CD4-positive, alpha-beta T cell treated with Interleukin-4 for 4 hours (primary cell): Measurements from ENCODE around the gene SP6.
A peak's percentile ranks its signal among the peaks of the same experiment; 100 is the strongest.

Experiments used
- DNase-seq: peaks from one replicate; pipeline ENCODE4 v3.0.0-alpha.2; 2020

The SP6 gene

DNA sequence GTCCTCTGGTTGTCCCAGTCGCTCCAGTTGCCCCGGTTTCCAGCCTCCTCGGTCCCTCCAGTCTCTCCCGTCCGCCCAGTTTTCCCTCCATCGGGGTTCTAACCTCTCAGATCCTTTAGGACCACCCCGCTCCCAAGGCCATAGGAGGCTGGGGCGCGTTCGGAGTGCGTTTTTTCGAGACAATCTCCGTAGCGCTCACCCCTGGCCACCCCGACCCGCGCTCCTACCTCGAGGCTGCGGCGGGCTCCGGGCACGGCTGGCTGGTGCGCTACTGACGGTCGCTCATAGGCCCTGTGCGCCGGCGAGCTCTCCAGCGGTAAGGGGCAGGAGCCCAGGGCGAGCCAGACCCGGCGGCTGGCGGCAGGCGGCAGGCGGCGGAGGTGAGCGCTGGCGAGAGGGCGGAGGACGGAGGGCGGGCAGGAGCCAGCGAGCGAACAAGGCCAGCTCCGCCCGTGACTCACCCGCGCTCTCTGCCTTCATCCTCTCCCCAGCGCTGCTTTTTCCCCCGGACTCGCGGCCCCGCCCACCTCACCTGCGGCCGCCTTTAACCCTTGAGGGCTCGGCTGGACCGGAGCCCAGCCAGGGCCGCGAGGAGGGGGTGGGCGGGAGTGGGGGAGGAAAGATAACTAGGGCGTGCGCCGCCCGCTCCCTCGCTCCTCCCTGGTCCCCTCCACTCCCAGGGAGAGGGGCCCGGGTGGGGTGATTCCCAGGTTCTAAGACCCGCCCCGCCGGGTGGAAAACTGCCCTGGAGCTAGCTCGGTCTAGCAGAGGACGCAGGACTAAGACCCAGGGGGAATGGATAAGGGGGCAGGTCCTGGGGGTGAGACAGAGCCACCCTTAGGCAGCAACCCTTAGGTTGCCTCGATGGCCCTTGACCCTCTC lies at the start of gene SP6:
TSS of gene SP6 (minus strand) at position 472 of the 882 bp plus-strand sequence. CDS start 2,734 bp downstream, outside the sequence.
- peak; percentile 63 for DNase-seq

DNA sequence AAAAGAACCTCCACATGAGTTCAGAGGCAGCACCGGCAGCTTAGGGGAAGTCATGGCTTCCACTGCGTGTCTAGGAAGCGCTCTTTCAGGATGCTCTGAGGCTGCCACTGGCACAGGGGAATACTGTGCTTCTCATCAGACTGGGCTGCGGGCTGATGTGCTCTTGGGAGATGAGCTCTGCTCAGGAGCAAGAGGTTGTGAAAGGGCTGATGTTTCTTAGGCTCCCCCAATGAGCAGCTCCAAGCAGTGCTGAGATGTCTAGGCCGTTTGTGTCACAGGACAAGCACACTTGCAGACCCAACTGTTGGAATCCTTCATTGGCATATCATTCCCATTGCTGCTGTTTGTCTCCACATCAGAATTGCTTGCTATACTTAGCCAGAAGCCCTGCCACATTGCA lies 48.7 kb upstream of the SP6 start:
- no peak for DNase-seq

DNA sequence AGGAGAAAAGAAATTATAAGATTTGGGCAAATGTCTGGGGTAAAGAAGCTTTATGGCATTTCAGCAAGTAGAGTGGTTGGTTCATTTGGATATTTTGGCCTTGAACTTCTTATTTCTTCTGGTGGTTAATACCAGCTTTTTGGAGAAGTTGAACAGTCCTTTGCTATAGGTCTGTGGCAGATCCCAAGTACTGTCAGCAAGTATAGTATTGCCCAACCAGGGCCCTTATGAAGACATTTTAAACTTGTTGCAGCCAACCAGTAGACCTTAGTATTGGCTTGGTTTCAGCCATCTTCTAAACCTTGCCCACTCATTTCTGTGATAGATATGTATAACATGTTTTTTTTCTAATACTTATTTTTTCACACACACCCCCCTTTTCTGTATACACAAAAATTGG lies 47.3 kb upstream of the SP6 start:
- DNase-seq: no peak

DNA sequence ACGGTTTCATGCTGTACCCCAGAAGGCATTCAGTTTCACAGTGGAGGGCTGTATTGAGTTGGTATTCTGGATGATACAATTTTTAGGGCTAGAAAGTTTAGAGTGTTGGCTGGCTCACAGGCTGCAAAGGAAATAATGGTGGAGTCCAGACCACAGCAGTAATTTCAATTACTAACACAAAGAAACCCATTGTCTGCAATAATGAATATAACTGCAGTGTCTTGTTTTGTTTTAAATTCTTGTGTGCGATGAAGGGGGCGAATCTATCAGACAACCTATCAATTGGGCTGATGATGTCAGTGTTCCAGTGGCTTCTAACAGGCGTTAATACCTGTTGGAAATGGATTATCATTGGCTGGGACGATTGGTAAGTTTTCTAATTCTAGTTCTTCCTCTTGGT lies 46.6 kb upstream of the SP6 start:
- DNase-seq: no peak

DNA sequence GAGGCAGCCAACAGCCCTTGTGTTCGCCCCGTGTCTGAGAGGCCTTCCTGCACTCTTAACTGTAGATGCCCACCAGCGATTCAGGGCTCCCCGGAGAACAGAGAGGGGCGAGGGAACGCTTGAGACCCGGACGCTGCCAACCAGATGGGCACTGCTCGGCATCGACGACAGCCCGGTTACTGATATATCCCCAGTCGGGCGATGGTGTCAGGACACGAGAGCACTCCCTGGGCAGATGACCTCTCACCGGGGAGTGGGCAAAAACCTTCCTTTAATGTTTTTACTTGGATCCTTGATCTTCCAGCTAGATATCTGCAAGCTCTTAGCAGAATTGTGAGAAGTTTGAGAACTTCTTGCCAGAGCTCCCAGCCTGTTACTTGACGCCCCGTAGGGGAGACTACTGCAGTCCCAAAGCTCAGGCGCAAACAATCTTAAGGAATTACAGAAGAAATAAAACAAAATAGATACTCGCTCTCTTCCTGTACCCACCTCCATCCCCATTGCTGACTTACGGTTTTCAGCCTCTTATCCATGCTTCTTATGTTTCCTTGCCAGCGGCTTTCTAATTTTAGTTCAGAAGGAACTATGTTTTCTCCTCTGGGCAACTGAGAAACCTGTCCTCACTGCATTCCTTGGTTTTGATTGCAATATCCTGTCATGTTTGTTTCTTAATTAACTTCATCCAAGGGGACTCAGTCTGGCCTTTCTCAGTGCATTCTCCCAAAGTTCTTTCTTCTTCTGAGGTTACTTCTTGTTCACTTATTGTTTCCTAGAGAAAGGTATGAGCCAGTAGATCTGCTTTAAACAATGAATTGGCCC lies 45.9 kb upstream of the SP6 start:
- DNase-seq: no peak

DNA sequence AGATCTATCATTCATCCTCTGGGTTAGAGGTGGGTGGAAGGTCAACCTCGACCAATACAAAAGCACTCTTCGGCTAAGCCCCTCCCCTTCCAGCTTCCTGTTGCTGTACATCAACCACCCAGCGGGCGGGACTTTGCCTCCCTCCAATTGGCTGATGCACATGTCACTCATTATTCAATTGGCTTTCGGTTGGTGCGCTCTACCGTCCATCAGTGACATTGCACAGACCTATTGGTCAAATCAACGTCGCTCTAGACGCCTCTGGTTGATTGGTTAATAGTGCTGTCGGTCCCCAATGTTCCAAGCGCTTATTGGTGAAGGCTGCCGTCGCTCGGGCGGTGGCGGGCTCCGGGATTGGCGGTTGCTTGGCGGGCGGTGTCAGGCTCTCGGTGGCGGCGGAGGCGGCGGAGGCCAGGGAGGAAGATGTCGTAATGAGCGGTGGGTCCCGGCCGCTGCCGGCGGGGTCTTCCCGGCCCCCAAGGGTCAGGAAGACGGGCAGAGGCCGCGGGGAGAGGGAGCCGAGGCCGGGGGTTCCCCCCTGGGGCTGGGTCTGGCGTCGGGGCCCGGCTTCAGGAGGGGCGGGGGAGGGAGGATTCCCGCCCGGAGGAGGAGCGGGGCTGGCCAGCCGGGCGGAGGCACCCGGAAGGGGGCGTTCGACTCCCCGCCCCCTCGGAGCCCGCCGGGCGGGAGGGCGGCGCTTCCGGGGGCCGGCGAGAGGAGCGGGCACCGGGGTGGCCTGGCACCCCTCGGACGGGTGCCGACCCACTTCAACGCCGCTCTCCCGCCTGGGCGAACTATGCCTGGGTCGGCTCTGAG lies 45.1 kb upstream of the SP6 start, which contains the start of gene SP2:
TSS of gene SP2 (plus strand) at position 381 of the 816 bp plus-strand sequence. CDS start at position 432, 51 bp downstream.
- DNase-seq: peak; percentile 100

DNA sequence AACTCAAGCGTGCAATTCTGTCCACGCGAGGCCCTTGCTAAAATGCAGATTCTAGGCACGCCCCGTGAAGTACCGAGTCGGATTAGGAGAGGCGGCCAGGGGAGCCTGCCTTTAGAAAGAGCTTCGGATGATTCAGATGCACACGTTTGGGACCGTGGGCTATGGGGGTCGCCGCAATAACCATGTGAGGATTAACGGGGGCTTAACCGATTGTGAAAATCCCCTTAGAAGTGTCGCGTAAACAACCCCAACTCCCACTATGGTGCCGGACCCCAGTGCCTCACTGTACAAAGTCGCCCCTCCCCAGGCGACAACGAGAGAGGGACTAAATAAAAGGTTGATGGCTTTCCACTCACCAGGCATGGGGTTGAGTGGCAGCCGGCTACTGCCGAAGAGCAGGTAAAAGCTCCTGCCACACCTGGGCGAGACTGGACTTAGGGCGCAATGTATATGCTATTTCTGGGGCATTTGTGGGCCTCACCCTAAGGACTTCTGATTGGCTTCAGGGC lies 44.4 kb upstream of the SP6 start:
- DNase-seq: no peak

DNA sequence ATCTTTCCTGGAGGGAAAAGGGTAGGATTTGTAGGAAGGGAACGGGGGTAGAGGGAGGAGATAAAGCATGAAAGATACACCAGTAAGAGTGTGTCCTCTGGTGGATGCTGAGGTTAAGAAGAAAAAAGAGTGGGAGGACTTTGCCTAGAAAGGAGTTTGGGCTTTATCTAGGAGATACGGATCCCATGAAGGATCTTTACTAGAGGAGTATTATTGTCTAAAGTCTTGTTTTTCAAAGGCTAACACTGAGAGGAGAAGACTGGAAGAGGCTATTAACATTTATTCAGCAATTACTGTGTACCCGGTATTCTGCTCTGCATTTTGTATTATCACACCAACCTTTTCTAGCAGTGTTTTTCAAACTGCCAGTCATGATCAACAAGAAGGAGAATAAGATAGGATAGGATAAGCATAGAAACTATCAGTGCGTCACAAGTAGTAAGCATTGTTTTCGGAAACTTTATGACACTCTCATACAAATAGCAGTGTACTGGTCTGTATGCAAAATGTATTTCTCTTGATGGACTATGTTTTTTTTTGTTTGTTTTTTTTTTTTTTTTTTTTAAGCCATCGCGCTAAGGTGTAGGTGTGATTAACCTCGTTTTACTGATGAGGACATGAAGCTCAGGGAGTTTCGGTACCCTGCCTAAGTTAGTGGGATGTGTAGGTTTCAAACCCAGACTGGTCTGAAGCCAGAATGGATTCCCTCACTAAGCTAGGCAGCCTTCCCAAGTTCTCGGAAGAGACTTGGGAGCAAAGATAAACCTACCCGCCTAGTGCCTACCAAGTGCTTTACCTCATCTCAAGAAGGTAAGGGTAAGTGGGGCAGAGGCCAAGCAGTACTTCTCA lies 43.8 kb upstream of the SP6 start:
- no peak for DNase-seq

DNA sequence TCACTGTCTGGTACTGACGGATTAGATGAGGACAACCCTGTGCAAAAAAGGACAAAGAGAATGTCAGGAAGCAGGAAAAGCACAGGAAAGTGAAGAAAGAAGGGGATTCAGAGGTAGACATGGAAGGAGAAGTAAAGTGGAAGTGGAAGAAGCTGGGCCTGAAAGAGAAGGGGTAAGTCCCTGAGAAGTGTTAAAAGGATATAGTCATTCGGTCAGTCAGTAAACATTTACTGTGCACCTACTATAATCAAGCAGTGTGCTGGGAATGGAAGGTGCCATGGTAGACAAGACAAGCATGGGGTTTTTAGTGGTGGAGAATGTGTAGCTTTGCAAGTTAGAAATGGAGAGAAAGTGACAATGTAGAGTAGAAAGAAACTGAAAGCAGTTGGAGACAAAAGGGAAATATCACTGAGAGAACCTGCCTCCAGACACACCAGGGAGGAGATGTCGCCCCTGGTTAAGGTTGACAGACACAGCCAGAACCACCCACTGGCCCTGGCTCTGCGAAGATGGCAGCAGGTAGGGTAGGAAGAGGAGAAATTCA lies 40.7 kb upstream of the SP6 start:
- DNase-seq: no peak

DNA sequence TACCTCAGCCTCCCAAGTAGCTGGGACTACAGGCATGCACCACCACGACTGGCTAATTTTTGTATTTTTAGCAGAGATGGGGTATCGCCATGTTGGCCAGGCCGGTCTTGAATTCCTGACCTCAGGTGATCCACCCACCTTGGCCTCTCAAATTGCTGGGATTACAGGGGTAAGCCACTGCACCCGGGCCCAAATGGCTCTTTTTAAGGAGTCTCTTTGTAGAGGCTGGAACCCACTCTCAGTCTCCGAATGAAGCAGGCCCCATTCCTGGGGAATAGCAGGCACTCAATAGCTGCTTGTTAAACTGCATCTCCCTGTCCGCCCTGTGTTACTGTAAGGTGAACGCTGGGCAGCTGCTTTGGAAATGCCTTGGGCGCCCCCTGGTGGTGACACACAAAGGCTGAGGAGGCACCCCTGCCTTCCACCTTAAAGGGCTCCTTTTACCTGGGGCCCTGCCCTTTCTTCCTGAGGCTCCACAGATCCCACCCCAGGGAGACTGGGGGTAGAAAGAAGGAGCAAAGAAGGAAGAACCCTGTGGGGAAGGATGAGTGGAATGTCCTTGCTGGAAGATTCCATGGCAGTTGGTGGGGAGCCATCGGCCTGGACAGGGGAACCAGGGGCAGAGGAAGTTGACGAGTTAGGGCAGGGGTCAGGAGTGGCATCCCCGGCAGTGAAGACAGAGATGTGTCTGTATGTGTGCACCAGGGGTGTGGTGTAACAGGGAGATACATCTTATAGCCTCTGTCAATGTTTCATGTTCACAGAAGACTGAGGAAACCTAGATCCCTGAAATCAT lies 39.0 kb upstream of the SP6 start:
- peak; percentile 87 for DNase-seq

DNA sequence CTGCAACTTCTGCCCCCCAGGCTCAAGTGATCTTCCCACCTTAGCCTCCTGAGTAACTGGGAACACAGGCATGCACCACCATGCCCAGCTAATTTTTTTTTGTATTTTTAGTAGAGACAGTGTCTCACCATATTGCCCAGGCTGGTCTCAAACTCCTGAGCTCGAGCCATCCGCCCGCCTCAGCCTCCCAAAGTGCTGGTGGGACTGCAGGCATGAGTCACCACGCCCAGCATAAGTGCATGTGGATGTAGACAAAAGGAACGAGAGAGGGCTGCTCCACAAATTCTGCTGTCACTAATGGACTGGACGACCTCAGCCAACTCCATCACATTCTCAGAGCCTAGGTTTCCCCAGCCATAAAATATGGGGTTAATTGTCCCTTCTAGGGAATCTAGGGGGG lies 37.3 kb upstream of the SP6 start:
- no peak for DNase-seq

DNA sequence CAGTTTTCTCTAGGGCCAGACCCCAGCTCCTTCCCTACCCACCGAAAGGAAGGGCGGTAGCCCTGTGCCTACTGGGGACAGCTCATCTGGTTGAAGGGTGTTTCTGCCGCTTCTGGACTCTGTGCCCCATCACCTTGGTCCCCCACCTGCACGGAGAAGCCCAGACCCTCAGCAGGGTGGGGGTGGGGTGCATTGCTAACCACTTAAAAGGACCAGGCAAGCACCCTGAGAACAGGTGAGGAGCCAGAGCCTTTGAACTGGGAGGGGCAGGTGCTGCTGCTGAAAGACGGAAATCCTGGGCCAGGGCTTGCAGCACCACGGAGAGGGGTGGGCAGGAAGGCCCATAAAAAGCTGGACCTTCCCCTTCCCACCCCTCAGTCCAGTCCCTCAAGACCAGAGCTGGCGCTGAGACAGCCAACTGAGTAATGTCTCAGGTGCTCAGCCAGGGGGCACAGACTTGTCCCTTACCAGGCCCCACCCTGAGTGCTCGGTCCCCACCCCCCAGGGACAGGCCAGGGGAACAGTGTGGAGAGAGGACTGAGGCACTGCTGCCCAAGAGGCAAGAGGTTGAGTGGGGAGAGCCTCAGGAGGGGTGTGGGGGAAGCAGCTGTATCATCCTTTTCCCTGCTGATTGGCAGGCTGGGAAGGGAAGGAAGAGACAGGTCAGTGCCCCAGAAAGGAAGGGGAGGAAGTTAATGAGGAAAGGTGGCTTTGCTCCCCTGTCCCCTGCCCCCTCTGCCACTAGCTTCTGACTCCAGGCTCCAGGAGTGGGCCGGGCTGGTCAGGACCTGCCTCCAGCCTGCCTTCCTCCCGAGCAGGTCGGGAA lies 34.2 kb upstream of the SP6 start:
- DNase-seq: no peak

DNA sequence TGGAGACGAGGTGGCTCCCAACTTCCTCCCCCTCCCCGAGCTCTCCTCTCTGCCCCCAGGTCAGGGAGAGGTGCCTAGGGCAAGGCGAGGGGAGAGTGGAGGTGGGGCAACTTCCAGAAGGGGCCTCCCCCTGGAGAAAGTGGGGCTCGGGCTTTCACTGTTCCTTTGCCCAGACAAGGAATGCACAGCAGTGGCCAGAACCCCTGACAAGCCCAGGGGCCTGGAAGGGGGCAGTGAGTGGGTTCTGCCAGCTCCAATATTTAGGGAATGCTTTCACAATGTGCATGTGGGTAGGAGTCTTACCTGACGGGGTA lies 33.4 kb upstream of the SP6 start:
- no peak for DNase-seq

DNA sequence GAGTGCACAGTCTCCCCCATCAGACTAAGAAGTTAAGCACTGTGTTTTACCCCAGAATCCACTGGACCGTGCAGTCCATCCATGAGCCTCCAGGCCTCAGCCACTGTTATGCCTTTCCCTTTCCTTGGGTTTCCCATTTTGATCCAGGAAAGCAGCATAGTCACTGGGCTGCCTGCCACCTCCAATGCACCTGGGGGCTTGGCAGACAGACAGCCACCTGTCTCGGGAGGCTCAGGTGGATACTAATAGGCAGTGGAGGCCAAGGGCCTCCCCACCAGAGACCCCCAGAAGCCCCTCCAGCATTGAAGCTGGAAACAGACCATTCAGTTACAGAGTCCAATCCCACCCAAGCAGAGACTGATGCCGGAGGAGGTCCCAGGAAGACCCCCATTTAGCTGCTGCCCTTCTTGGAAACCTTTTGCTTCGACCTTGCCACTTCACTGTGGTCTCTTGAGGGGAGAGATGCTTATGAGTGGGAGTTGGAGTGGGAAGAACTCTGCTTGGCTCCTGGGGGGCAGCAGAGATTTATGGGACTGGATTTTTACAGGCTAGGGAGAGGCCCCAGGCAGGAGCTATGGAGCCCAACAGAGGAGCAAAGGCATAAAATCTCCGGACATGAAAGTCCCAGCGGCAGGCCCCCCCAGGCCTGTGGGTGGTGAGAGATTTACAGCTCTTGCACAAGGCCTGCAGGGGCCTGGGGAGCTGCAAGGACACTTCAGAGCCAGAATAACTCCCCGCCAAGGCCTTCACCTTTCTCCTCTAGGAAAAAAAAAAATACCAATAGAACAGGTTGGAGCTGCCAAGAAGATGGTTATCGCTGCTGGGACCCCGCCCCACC lies 32.8 kb upstream of the SP6 start:
- no peak for DNase-seq

DNA sequence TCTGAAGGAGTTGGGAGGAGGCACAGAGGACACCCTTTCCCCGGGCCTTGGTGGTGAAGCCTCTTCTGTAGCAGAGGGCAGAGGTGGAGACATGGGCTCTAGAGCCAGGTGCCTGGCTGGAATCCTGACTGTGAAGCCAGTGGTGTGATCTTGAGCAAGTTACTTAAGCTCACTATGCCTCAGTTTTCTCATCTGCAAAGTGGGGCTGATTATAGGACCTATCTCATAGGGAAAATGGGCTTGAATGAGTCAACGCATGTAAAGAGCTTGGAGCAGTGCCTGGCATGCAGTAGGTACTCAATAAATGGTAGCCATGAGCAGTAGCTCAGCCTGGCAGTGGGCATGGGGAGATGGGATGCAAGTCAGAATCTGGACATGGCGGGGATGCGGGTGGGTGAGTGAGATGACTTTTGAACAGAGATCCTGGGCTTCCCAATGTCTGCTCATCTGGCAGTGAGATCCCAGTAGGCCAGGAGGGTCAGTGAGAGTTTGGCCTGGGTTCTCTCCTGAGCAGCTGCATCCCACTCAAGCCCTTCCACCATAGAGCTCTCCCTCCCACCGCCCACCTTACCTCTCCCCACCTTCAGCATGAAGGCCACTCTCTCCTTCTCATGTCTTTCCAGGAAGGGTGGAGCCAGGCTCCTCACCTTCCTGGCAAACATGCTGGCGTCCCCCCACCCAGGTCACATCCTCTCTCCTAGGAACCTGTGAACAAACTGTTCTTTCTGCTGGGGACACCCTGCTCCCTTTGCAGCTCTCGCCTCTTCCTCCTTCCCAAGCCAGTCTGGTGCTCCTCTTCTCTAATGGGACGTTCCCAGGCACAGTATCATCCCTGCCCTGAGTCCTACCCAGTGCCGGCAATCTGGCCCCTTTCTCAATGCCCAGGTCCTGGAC lies 32.0 kb upstream of the SP6 start:
- DNase-seq: no peak

DNA sequence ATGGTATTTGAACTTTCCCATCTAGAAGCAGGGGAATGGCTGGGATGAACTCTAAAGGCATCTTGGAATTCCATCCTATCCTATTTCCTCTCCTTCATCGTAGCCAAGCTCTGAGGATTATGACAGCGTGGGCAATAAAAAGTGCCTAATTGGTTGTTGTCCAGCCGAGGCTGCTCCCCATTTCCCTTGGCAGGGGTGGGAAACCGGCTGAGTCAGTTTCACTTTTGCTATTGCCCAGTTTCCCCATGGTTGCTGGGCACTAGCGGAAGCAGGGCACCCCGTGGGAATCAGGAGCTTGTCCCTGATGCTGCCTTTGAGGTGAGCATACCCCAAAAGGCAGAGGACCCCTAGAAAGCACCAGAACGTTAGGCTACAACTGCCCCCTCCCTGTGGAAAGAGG lies 31.3 kb upstream of the SP6 start:
- no peak for DNase-seq

DNA sequence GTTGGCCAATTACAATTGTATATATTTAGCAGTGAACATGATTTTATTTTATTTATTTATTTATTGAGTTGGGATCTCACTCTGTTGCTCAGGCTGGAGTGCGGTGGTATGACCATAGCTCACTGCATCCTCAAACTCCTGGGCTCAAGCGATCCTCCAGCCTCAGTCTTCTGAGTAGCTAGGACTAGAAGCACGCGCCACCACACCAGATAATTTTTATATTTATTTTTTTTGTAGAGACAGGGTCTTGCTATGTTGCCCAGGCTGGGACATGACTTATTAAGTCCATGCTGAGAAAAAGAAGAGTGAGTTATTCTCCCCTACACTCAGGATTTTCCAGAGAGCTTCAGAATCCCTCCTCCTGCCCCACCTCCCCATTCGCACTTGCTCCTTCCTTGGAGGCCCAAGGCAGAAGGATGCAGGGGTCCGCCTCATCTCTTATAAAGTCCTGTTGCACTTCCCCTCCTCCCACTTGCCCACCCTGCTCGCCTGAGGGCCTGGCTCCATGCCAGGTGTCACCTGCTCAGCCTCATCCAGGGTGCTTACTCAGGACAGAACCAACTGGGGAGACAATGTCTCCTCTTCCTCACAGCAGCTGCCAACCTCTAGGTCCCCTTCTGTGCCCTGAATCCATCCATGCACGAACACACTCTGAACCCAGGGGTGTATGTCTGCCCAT lies 29.0 kb upstream of the SP6 start:
- DNase-seq: no peak
